Vagina (tissue), 2 donors: Measurements from ENCODE around the gene ADCY9.

Experiments
- CTCF ChIP-seq, 3 experiments: fragments of 450-650 bp in 2 of 3; fragments of 200-600 bp in 1 of 3; sonication (generic) in 1 of 3; IDR thresholded peaks; one replicate each; pipeline ENCODE4 v1.5.1; 2017 to 2019; ENCODE audit warnings: antibody characterized with exemption in 3 of 3, mild to moderate bottlenecking in 2 of 3, moderate library complexity in 2 of 3
- POLR2A ChIP-seq, 2 donors: fragments of 450-650 bp; IDR thresholded peaks; one replicate each; pipeline ENCODE4 v1.6.1; 2017; ENCODE audit warnings: antibody characterized with exemption in 2 of 2, mild to moderate bottlenecking in 2 of 2, moderate library complexity in 2 of 2
- POLR2AphosphoS5 ChIP-seq, 2 donors: sonication (generic); formaldehyde crosslinking; IDR thresholded peaks; one replicate each; pipeline ENCODE4 v1.9.0; 2017; ENCODE audit warnings: antibody characterized with exemption in 2 of 2, mild to moderate bottlenecking in 2 of 2, low read depth in 1 of 2; ENCODE audit not compliant: insufficient read depth in 1 of 2

GRCh38 chr16:4052801-4053293 is 63.4 kb downstream of the ADCY9 start:
- TF ChIP-seq CTCF (IDR thresholded peaks at IDR 0.05) (no peak), POLR2A (IDR thresholded peaks at IDR 0.05) (no peak), POLR2AphosphoS5 (IDR thresholded peaks at IDR 0.05; ENCODE audit: insufficient read depth in 1 of 2, low read depth in 1 of 2) (peak in 1 of 2 donors; percentile 65)
